GM18519 (cell line): ENCODE data around the gene SCARF2.
"Not testable (repeated sequence)": the region's sequence is repeated elsewhere in the genome, so short reads cannot be mapped to it uniquely, and the experiment has no call there.

Source experiments
- ATAC-seq: cut with Tn5 transposase; IDR thresholded peaks from one replicate; pipeline ENCODE4 v1.9.1; 2021; ENCODE audit warnings: mild to moderate bottlenecking, moderate library complexity; ENCODE audit not compliant: unreplicated experiment, low FRiP score

SCARF2 gene

DNA sequence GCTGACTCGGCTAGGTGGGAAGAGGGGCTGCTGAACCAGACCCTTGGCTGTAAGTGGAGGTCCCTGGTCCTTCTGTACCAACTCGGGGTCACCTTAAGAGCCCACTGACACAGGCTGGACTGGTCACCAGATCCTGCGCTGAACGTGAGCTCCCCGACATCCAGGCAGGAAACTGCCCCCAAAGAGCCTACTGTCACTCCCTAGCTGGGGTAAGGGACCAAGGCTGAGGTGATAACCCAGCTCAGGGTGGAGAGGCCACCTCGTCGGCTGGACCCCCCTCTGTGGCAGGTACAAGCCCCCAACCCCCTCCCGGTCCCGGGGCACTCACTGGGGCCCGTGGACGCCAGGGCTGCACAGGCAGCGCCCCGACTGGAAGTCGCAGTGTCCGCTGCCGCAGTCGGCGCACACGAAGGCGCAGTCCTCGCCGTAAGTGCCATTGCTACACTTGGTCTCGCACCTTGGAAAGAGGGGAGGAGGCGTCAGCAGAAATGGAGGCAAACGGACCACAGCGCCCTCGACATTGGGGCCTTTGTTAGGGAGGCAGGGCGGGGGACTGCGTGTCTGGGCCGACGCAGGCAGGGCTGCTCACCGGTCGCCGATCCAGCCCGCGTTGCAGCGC is 7.4 kb downstream of the SCARF2 start:
- no peak for ATAC-seq

DNA sequence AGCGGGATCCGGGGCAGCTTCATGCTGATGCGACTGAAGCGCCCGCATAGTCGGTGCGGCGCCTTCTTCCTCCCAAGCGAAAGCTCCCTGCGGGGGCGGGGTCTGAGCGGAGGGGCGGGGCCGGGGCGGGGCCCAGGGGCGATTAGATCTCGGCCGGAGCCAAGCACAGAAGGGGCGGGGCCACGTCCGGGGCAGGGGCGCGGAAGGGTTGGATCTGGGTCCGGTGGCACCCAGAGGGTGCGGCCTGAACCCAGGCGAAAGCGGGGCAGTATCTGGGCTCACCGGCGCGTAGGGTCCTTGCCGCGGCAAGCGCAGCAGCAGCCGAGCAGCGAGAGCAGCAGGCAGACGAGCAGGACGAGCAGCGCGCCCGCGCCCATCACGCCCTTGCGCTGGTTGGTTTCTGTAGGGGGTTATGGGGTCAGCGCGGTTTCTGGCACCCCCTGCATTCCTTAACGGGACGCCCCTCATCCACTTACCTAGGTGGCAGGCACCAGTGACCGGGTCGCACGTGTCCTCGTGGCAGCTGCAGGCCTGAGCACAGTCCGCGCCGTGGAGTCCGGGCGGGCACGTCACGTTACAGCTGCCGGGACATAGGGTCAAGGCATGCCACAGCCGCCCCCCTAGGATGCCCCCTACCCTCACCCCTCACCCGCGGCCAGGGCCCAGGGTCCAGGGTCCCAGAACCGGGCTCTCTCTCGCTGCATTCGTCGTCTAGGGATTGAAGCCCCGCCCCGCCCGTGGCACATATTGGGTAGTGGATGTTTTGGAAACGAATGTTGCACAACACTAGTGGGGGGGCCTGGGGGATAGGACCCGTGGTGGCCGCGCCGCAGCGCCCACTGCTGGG is 8.1 kb downstream of the SCARF2 start:
- no peak for ATAC-seq

DNA sequence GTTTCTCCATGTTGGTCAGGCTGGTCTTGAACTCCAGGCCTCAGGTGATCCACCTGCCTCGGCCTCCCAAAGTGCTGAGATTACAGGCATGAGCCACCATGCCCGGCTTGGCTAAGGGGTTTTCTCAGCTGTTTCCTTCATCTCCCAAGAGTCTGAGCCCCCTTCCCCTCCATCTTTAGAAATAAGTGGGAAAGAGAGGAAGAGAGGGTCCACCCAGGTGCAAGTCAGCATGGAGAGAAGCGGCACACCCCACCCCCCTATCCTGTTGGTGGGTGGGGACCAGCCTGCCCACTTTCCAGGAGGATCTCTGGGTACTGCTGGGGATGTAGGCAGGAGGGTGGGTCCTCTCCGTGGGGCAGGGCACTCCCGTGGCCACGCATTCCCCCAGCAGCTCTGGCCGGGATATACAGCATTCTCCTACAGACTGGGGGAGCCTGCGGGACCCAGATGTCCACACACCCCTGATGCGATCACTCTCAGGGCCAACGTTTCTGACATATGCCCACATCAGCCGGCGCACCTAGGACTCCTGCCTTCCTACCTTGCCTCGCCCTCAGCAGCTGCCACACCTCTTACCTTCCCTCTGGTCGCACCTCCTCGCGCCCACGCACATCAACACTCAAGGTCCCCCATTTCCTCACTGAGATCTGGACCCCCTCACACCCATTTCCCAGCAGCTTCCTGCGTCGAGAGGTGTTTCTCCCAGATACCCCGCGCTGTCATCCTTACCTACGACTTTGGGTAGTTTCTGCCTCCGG is 8.9 kb downstream of the SCARF2 start:
- ATAC-seq: no peak

DNA sequence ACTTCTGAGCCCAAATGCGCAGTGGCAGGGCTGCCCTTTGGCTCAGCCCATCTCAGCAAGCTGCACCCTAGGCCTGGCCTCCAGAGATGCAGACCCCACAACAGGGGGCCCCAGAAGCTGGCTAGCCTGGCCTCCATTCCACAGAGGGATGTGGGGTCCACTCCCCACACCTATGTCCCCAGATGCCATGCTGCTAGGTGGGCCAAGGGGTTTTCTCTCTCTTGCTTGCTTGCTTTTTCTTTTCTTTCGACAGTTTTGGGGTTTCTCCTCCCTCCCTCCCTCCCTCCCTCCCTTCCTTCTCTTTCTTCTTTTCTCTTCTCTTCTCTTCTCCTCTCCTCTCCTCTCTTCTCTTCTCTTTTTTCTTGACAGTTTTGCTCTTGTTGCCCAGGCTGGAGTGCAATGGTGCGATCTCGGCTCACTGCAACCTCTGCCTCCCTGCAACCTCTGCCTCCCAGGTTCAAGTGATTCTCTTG is 9.6 kb downstream of the SCARF2 start:
- no peak for ATAC-seq

DNA sequence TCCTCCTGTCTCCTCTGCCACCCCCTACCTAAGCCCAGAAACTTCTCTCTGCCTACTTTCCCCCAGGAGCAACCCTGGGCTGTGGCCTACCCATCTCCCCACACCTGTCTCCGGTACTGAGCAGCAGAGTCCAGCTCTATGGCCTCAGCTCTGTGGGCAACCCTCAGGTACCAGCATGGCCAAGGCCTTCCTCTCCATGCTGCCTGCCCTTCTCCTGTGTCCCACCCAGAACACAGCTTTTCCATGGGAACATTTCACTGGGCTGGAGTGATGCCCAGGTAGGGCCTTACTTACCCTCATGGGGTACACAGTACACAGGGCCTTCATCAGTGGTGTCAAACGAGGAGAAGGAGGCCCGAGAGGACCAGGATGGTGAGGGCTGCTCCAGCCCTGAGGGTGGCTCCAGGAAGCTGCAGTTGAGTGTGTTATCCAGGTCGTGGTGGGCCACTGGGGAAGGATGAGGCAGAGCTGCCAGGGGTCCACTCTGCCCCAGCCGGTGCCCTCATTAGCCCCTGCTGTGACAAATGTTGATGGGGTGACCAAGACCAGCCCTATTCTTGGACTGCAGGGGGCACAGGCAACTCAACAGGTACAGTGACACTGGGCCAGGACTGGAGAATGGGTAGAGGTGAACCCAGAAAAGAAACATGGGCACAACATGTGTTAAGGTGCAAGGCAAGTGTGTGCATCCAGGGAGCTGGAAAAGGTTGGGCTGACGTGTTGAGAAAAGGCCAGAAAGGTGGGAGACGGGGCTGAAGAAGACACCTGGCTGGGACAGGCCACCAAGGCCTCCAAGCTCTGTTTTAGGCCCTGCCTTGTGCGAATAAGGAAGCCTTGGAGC is 10.3 kb downstream of the SCARF2 start:
- ATAC-seq: no peak

DNA sequence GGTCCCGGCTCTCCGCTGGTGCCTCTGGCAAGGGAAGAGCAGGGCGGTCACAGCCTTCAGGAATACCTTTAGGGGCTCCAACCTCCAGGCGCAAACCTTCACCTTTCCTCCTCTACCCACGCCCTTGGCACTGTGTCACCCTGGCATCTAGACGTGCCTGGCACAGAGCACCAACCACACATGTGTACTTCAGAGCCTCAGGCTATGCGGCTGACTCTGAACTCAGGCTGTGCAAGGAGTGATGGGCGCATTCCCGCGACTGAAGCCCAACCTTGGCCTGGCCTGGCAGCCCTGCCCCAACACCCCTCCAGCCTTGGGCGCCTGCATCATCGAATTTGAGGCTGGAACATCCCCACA is 11.4 kb downstream of the SCARF2 start:
- no peak for ATAC-seq

DNA sequence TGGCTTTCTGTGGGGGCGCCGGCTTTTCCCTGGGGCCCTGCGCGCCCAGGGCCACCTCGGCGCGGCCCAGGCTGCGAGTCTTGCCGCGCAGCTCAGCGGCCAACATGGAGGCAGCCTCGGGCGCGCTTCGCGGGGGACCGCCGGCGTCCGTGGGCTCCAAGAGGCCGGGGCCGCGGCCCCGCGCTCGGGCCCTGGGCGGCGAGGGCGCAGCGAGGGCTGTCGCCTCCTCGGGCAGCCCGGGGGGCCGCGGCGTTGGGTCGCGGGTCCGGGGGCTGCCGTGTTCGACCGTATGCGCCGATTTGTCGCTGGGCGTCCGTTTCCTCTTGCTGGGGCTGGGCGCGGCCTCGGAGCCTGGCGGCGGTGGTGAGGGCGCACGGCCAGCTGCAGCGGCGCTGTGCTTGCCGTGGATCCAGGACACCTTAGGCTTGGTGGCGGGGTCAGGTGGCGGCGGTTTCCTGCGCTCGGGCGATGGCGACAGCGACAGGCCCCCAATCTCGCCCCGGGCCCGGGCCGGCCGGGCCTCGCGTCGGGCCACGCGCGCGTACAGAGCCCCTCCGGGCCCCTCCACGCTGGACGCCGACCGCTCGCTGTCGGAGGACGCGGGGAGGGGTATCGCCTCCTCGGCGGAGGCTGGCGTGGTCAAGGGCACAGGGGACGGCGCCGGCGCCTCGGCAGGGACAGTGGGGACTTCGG is 11.9 kb downstream of the SCARF2 start:
- no peak for ATAC-seq

DNA sequence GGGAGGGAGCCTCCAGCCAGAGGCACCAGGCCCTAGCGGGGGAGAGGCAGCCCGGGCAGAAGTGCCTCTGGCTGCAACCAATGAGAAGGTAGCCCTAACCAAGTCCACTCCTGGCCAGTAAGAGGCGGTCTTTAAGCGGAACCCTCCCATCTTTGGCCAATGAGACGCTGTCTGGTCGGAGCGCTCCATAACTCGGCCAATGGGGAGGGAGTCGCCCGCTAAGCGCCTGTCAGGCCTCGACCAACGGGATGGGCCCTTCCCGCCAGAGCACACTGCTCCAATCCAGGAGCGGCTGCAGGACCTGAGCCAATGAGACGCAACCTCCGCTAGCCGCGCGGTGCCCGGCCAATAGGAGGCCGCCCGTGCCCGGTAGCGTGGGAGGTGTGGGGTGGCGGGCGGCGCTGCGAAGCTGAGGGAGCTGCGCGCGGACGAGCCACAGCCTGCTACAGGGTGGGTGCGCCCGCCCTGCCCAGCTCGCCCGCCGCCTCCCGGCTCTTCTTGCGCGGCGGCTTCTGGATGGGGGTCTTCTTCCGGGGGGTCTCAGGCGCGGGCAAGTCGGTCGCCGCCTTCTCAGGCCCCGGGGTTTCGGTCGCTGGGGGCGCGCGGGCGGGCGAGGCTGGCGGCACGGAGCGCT is 12.6 kb downstream of the SCARF2 start:
- ATAC-seq: no peak

DNA sequence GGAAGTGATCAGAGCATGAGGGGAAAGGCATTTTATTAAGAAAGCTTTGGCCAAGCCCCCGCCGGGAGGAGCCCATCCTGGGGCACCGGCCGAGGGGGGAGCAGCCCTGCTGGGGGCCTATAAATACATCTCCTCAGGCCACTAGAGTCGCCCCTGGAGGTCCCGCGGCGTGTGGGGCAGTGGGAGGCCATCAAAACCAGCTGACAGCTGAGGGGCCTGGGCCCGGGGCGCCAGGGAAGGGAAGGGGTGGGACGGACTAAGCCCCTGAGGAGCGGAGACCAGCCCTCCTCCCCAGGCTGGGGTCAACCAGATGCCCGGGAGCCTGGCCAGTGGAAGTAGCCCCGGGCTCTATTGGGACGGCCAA is 13.1 kb downstream of the SCARF2 start:
- ATAC-seq: no peak

DNA sequence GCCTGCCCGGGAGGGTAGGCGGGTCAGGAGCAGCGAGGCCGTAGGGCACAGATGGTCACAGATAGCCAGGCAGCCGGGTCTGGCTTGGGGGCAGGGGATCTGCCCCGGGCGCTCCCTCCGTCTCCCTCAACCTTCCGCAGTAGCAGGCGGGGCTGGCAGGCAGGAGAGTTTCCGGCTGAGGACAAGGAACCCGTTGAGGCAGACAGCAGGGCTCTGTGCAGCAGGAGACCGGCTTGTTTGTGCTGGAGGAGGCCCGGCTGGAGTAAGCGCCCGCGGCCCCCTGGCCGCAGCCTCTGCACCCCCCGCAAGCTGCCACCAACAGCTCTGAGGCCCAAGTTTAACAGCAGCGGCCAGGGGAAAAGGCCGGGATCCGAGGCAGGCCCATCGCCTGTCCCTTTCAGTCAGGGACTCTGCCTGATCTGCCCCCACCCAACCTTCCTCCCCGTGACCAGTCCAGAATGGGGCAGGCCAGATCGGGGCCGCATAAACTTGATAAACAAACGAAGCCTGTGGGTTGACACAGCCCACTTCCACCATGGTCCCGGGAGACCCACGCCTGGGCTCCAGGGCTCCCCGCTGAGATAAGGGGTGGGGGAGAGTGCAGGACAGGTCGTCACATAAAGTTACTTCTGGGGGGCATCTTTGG is 13.6 kb downstream of the SCARF2 start:
- no peak for ATAC-seq

DNA sequence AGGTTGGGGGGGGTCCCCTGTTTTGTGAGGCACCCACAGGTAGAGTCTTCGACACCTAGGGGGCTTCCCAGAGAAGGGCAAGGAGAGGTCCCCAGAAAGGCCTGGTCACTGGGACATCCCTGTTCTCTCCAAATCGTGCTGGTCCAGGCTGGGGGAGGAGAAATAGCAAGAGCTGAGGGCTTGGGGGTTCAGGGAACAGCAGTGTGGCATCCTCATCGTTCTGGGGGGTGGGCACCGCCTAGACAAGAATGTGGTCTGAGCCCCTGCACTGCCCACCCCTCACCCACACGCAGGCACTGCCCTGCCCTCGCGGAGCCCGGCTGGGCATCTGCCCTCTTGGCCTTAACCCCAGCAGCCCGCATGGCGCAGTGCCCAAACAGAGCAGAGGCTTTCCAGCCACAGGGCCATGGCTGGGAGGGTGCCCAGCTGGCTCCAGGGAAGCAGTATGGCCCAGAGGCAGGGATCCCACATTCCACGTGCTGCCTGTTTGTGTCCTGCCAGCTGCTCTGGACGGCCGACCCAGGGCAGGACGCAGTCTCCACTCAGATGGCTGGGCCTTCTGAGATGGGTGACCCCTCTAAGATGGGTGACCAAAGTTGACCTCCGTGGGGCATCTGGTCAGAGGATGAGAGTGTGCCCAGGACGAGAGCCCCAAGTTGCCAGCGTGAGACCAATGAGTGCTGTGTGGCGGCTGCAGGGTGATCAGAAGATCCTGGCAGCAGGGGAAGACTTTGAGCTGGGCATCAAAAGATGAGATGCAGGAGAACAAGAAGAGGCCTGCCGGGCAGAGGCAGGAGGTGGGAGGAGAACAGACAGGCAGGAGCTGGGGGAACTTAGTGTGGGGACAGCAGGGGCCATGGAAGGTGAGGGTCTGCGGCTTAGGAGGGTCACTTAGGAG is 14.4 kb downstream of the SCARF2 start:
- no peak for ATAC-seq

DNA sequence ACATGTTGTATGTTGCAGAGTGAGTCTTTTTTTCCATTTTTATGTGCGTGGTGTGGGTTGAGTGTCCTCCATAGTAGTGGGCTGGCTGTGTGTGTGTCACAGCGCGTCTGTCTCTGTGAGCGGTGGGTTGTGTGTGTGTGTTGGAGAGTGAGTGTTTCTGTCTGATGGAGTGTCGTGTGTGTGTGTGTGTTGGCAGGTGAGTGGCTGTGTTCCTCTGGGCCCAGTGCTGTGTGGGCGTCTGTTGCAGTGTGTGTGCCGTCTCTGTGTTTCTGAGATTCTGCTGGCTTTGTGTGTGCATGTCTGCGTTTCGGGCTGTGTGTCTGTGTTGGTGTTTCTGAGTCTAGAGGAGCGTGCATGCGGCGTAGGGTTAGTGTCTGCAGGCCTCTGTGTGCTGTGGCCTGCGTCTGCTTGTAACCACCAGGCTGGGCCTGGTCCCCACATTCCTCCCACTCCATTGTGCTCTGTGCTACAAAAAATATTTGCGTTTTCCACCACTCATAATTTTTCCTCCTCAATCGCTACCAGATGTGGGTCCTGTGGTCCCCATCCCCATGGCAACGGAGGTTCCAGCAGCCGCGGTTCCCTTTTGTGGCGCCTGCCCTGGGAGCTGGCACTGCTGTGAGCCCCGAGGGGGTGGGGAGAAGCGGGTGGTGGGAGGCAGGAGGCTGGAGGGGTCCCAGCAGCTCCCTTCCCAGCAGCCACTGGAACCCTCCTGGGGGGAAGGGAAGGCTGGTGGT is 15.2 kb downstream of the SCARF2 start:
- no peak for ATAC-seq

DNA sequence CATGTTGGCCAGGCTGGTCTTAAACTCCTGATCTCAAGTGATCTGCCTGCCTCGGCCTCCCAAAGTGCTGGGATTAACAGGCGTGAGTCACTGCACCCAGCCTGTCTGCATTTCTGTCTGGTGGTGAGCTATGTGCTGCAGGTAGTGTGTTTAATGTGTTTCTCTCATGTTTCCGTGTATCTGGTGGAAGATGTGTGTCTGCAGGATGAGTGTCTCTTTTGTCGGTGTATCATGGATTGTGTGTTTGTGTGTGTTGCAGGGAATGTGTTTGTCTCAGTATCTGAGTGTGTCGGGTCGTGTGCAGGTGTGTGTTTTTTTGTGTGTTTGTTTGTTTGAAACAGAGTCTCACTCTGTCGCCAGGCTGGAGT is 16.1 kb downstream of the SCARF2 start:
- no peak for ATAC-seq

DNA sequence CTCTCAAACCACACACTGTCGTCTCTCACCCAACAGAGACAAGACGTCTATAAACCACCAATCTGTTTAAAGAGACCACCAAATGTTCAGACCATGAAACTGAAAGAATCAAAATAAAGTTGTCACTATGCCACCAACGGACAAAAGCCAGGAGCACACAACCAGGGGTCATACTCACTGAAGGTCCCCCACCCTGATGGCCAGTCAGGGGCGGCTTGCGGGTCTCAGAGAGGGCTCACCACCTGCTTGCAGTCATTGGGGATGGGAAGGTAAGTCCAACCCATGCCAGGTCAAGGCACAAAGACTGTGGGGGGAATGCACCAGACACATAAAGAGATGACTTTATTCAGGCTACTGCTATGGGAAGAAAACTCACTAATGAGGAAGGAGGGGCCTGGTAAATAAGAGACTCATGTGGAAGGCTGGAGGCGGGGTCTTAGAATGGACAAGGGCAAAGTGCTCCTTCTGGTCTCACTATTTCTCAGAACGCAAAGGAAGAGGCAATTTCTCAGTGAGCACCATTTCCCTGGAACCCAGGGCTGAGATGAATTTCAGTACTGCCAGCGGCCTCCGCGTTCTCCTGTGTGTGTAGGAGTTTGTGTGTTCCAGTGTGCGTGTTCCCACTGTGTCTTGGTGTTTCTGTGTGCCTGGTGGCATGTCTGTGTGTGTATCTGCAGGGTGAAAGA is 17.3 kb downstream of the SCARF2 start:
- no peak for ATAC-seq

DNA sequence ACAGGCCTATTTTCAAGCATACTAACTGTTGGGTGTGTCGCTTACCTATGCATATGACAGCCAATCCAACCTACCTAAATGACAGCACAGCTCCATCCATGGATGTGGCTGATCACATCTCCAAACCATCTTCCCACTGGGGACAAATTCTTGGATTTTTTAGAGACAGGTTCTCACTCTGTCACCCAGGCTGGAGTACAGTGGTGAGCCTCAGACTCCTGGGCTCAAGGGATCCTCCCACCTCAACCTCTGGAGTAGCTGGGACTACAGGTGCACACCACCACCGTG is 18.0 kb downstream of the SCARF2 start:
- no peak for ATAC-seq

DNA sequence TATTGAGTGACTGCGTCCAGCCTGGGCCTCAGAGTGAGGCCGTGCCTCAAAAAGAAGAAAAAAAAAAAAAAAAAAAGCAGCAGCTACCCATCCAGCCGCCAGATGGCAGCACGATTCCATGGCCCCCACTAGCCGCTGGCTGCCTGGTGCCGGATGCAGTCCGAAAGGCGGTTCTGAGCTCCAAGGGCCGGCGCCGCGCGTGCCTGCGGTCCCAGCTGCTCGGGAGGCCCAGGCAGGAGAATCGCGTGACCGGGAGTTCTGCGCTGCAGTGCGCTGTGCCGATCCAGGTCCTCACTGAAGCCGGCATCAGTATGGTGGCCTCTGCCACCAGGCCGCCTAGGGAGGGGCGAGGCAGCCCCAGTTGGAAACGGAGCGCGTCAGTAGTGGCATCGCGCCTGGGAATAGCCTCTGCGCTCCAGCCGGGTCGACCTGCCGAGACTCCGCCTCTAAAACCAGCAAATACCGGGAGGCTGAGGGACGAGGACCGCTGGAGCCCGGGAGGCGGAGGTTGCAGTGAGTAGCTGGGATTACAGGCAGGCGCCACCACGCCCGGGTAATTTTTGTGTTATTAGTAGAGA is 19.3 kb downstream of the SCARF2 start:
- ATAC-seq: no peak

DNA sequence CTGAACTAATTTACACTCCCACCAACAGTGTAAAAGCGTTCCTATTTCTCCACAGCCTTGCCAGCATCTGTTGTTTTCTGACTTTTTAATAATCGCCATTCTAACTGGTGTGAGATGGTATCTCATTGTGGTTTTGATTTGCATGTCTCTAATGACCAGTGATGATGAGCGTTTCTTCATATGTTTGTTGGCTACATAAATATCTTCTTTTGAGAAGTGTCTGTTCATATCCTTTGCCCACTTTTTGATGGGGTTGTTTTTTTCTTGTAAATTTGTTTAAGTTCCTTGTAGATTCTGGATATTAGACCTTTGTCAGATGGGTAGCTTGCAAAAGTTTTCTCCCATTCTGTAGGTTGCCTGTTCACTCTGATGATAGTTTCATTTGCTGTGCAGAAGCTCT is 21.9 kb downstream of the SCARF2 start:
- not testable (repeated sequence) for ATAC-seq
